Gastrocnemius medialis (tissue), 4 donors: ENCODE measurements around the gene EMC8.

ENCODE experiments used
- CTCF ChIP-seq, 5 experiments: fragments of 450-650 bp in 3 of 5; fragments of 200-600 bp in 2 of 5; sonication (generic) in 2 of 5; IDR thresholded peaks in 4 of 5; conservative IDR thresholded peaks in 1 of 5; 1 replicate in 4 of 5; 2 replicates in 1 of 5; pipeline ENCODE4 v1.5.1; 2016 to 2019; ENCODE audit warnings: antibody characterized with exemption in 5 of 5, mild to moderate bottlenecking in 3 of 5, moderate library complexity in 3 of 5
- POLR2A ChIP-seq, 2 donors: fragments of 450-650 bp; IDR thresholded peaks; one replicate each; pipeline ENCODE4 v1.6.1; 2017; ENCODE audit warnings: antibody characterized with exemption in 2 of 2, mild to moderate bottlenecking in 2 of 2, moderate library complexity in 2 of 2

GRCh38 chr16:85782451-85782850, 16.9 kb downstream of the EMC8 start:
- TF ChIP-seq CTCF (IDR thresholded peaks at IDR 0.05 in 4 of 5, conservative IDR thresholded peaks at IDR 0.05 in 1 of 5) (no peak), POLR2A (IDR thresholded peaks at IDR 0.05) (no peak)
